Mesenchymal stem cell (in vitro differentiated cells and primary cell): ENCODE results near the gene CALML5.

Source experiments
- DNase-seq: peaks from one replicate; pipeline ENCODE4 v3.0.0-alpha.2; 2013
- H2AFZ ChIP-seq: one replicate; pipeline ENCODE4 v1.6.1; 2013; ENCODE audit warnings: low read depth, mild to moderate bottlenecking, control low read depth, inconsistent platforms, low read length, moderate library complexity
- H2AK5ac ChIP-seq: 2 replicates; pipeline ENCODE4 v1.6.1; 2013; ENCODE audit warnings: low read length, moderate library complexity, mild to moderate bottlenecking, inconsistent platforms; ENCODE audit not compliant: severe bottlenecking
- H2BK120ac ChIP-seq: one replicate; pipeline ENCODE4 v1.6.1; 2013; ENCODE audit warnings: low read depth, mild to moderate bottlenecking, inconsistent platforms, low read length, moderate library complexity
- H2BK12ac ChIP-seq, 2 experiments: one replicate each; pipeline ENCODE4 v1.6.1; 2013; ENCODE audit warnings: inconsistent platforms in 2 of 2, low read length in 2 of 2, mild to moderate bottlenecking in 2 of 2, moderate library complexity in 2 of 2, control low read depth in 1 of 2
- H2BK15ac ChIP-seq: one replicate; pipeline ENCODE4 v1.6.1; 2013; ENCODE audit warnings: mild to moderate bottlenecking, low read depth, inconsistent platforms; ENCODE audit not compliant: poor library complexity, severe bottlenecking
- H2BK5ac ChIP-seq: 2 replicates; pipeline ENCODE4 v1.6.1; 2013; ENCODE audit warnings: low read depth, mild to moderate bottlenecking, low read length, control low read depth, inconsistent platforms; ENCODE audit not compliant: poor library complexity, severe bottlenecking
- H3K14ac ChIP-seq, 2 experiments: one replicate each; pipeline ENCODE4 v1.6.1; 2013; ENCODE audit warnings: inconsistent platforms in 2 of 2, low read length in 2 of 2, control low read depth in 1 of 2, mild to moderate bottlenecking in 1 of 2, moderate library complexity in 1 of 2
- H3K18ac ChIP-seq, 2 experiments: one replicate each; pipeline ENCODE4 v1.6.1; 2013; ENCODE audit warnings: inconsistent platforms in 2 of 2, low read length in 2 of 2, control low read depth in 1 of 2, low read depth in 1 of 2, mild to moderate bottlenecking in 1 of 2
- H3K23ac ChIP-seq, 2 experiments: one replicate each; pipeline ENCODE4 v1.6.1; 2013; ENCODE audit warnings: inconsistent platforms in 2 of 2, low read length in 2 of 2, mild to moderate bottlenecking in 2 of 2, moderate library complexity in 2 of 2, control low read depth in 1 of 2
- H3K27ac ChIP-seq: 2 replicates; pipeline ENCODE4 v1.5.1; 2013; ENCODE audit warnings: mild to moderate bottlenecking, moderate library complexity, low read length, control low read depth, inconsistent platforms; ENCODE audit not compliant: poor library complexity, severe bottlenecking
- H3K27me3 ChIP-seq, 2 experiments: 2 replicates each; pipeline versions ENCODE4 v1.6.1 to v1.7.0; 2013; ENCODE audit warnings: low read length in 2 of 2, mild to moderate bottlenecking in 2 of 2, moderate library complexity in 2 of 2, control low read depth in 1 of 2, inconsistent platforms in 1 of 2; ENCODE audit not compliant: control insufficient read depth in 1 of 2, insufficient read depth in 1 of 2
- H3K36me3 ChIP-seq, 2 experiments: 2 replicates each; pipeline versions ENCODE4 v1.6.1 to v1.7.0; 2013; ENCODE audit warnings: low read length in 2 of 2, control low read depth in 1 of 2, inconsistent platforms in 1 of 2, low read depth in 1 of 2, mild to moderate bottlenecking in 1 of 2; ENCODE audit not compliant: insufficient read depth in 2 of 2, control insufficient read depth in 1 of 2
- H3K4ac ChIP-seq, 2 experiments: one replicate each; pipeline ENCODE4 v1.6.1; 2013; ENCODE audit warnings: inconsistent platforms in 2 of 2, low read length in 2 of 2, mild to moderate bottlenecking in 2 of 2, moderate library complexity in 2 of 2, control low read depth in 1 of 2, low read depth in 1 of 2
- H3K4me1 ChIP-seq: 2 replicates; pipeline ENCODE4 v1.6.1; 2013; ENCODE audit warnings: low read depth, low read length, control low read depth; ENCODE audit not compliant: control insufficient read depth, insufficient read depth
- H3K4me2 ChIP-seq: 2 replicates; pipeline ENCODE4 v1.6.1; 2013; ENCODE audit warnings: low read length, mild to moderate bottlenecking, inconsistent platforms; ENCODE audit not compliant: poor library complexity, severe bottlenecking
- H3K4me3 ChIP-seq, 2 experiments: 2 replicates each; pipeline versions ENCODE4 v1.5.1 to v1.7.0; 2013; ENCODE audit warnings: low read length in 2 of 2, mild to moderate bottlenecking in 2 of 2, control low read depth in 1 of 2, low read depth in 1 of 2; ENCODE audit not compliant: insufficient read depth in 1 of 2
- H3K79me1 ChIP-seq: replicated peaks from 2 replicates; pipeline ENCODE4 v1.6.1; 2013; ENCODE audit warnings: mild to moderate bottlenecking, control low read depth, low read length, inconsistent platforms; ENCODE audit not compliant: poor library complexity, severe bottlenecking
- H3K9ac ChIP-seq: 2 replicates; pipeline ENCODE4 v1.7.0; 2013; ENCODE audit warnings: mild to moderate bottlenecking, low read length, moderate library complexity
- H3K9me3 ChIP-seq: 2 replicates; pipeline ENCODE4 v1.7.0; 2013; ENCODE audit warnings: mild to moderate bottlenecking, low read length; ENCODE audit not compliant: control insufficient read depth
- H4K8ac ChIP-seq: one replicate; pipeline ENCODE4 v1.6.1; 2013; ENCODE audit warnings: inconsistent platforms, mild to moderate bottlenecking, low read length, moderate library complexity
- H4K91ac ChIP-seq: one replicate; pipeline ENCODE4 v1.6.1; 2013; ENCODE audit warnings: mild to moderate bottlenecking, low read length, inconsistent platforms
- WGBS: methylation state at CpG from one replicate; pipeline ENCODE4 v1.1.7; 2013; ENCODE audit warnings: mixed read lengths; 5-methylcytosine and 5-hydroxymethylcytosine counted together

Gene CALML5

GRCh38 chr10:5527332-5528200 is 28.2 kb upstream of the CALML5 start:
- Histone ChIP-seq H3K4me2 (no peak overlapping the region), H2BK120ac (no peak overlapping the region), H3K27me3 (peaks cover 0 to 17% of the 10 kb centered on the region in 2 experiments), H2AK5ac (no peak overlapping the region), H3K4me1 (peaks cover 2% of the 10 kb centered on the region), H4K91ac (no peak overlapping the region), H3K79me1 (no peaks in the 10 kb centered on the region), H3K9ac (no peak overlapping the region), H4K8ac (no peak overlapping the region), H3K18ac (no peak overlapping the region), H3K23ac (no peak overlapping the region), H2BK15ac (no peak overlapping the region), H2BK5ac (no peak overlapping the region), H3K14ac (no peak overlapping the region), H3K27ac (no peak overlapping the region), H3K9me3 (no peaks in the 10 kb centered on the region), H3K4me3 (no peak overlapping the region), H2BK12ac (no peak overlapping the region), H2AFZ (no peak overlapping the region), H3K36me3 (peaks cover 0 to 3% of the 10 kb centered on the region in 2 experiments), H3K4ac (no peak overlapping the region)
- 90% methylated on average over 9 of the region's 10 CpGs for WGBS
- DNase-seq = no peak

GRCh38 chr10:5526691-5527331 is 27.4 kb upstream of the CALML5 start:
- H3K18ac ChIP-seq = no peak overlapping the region
- H4K8ac ChIP-seq = no peak overlapping the region
- no peak overlapping the region for H3K4ac ChIP-seq
- peaks cover 2% of the 10 kb centered on the region for H3K4me1 ChIP-seq
- no peak overlapping the region for H4K91ac ChIP-seq
- no peak overlapping the region for H3K14ac ChIP-seq
- no peak overlapping the region for H2BK5ac ChIP-seq
- 79% methylated on average over 8 of the region's 8 CpGs for WGBS
- no peak overlapping the region for H2AFZ ChIP-seq
- no peak overlapping the region for H3K4me2 ChIP-seq
- H3K27me3 ChIP-seq = peaks cover 0 to 17% of the 10 kb centered on the region in 2 experiments
- H3K9ac ChIP-seq = no peak overlapping the region
- H3K23ac ChIP-seq = no peak overlapping the region
- no peak overlapping the region for H2BK12ac ChIP-seq
- H2BK15ac ChIP-seq = no peak overlapping the region
- H3K27ac ChIP-seq = no peak overlapping the region
- no peak for DNase-seq
- no peak overlapping the region for H2BK120ac ChIP-seq
- no peaks in the 10 kb centered on the region for H3K79me1 ChIP-seq
- no peaks in the 10 kb centered on the region for H3K9me3 ChIP-seq
- peaks cover 0 to 3% of the 10 kb centered on the region in 2 experiments for H3K36me3 ChIP-seq
- no peak overlapping the region for H3K4me3 ChIP-seq
- no peak overlapping the region for H2AK5ac ChIP-seq

- no peak overlapping the region for H4K91ac ChIP-seq
- no peak overlapping the region for H4K8ac ChIP-seq
- H3K79me1 ChIP-seq = no peaks in the 10 kb centered on the region
- H2BK5ac ChIP-seq = no peak overlapping the region
- no peak overlapping the region for H2AFZ ChIP-seq
- H3K9me3 ChIP-seq = no peaks in the 10 kb centered on the region
- H2BK15ac ChIP-seq = no peak overlapping the region
- H2BK12ac ChIP-seq = no peak overlapping the region
- H2BK120ac ChIP-seq = no peak overlapping the region
- no peak overlapping the region for H2AK5ac ChIP-seq
- no peak overlapping the region for H3K9ac ChIP-seq
- H3K4me2 ChIP-seq = no peak overlapping the region
- no peak overlapping the region for H3K23ac ChIP-seq
- peaks cover 0 to 3% of the 10 kb centered on the region in 2 experiments for H3K36me3 ChIP-seq
- no peak overlapping the region for H3K27ac ChIP-seq
- no peak overlapping the region for H3K18ac ChIP-seq
- H3K14ac ChIP-seq = peak overlapping the region in 1 of 2 experiments; percentile 38
- no peak overlapping the region for H3K4ac ChIP-seq
- no peak overlapping the region for H3K4me3 ChIP-seq
- H3K4me1 ChIP-seq = peaks cover 2% of the 10 kb centered on the region
- DNase-seq = no peak
- WGBS = 90% methylated on average over 34 of the region's 34 CpGs
- peaks cover 0 to 17% of the 10 kb centered on the region in 2 experiments for H3K27me3 ChIP-seq
Observed at GRCh38 chr10:5525561-5526341, 26.4 kb upstream of the CALML5 start.
